ENCODE results near the gene FUZ. TPM values are rescaled to one million over a fixed set of nuclear protein-coding genes. Genes with fewer than 3 reads are reported as not detected.

FUZ gene
- total and polyA plus RNA-seq, 4 donors = 18.4 to 36.8 (median 30.2) TPM

DNA sequence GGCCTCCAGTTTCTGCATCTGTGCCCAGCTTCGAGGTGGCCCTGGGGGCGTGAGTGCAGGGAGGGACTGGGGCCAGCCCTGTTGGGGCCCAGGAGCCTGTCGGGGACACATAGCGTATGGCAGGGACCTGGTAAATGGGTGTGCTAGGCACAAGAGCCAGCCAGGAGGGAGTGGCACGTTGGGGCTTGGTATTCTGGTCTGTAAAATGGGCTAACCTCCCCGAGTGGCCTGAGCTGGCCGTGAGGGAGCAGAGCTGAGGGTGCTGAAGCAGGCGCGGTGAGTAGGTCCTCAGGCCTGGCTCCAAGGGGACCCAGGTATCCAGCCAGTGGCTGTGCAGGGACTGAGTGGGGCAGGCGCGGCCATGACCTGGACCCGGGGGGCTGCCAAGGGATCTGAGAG lies 42.2 kb upstream of the FUZ start:
- 91 to 92% methylated on average over 12 of the region's 12 CpGs for WGBS, 2 donors
- H3K36me3 ChIP-seq (ENCODE audit: control insufficient read depth in 4 of 4, insufficient read depth in 4 of 4, low read length in 4 of 4) = peaks cover 0 to 49% (median 30%) of the 10 kb centered on the region in 4 donors
- H3K4me1 ChIP-seq (ENCODE audit: control insufficient read depth in 5 of 5, insufficient read depth in 5 of 5, low read length in 5 of 5) = peaks cover 0 to 22% (median 13%) of the 10 kb centered on the region in 5 donors
- DNase-seq = no peak
- H3K27ac ChIP-seq (ENCODE audit: low read depth in 1 of 2, low read length in 1 of 2) = no peak overlapping the region
- no peaks in the 10 kb centered on the region for H3K9me3 ChIP-seq (ENCODE audit: control insufficient read depth in 4 of 4, insufficient read depth in 3 of 4, low read length in 3 of 4)
- H3K27me3 ChIP-seq (ENCODE audit: control insufficient read depth in 3 of 3, insufficient read depth in 3 of 3, low read length in 2 of 3) = no peaks in the 10 kb centered on the region
- no peak for ATAC-seq (ENCODE audit: insufficient read depth, low FRiP score)
- H3K9ac ChIP-seq (ENCODE audit: insufficient read depth in 1 of 2, low read length in 2 of 2) = no peak overlapping the region
- TF ChIP-seq, protein P1, sequence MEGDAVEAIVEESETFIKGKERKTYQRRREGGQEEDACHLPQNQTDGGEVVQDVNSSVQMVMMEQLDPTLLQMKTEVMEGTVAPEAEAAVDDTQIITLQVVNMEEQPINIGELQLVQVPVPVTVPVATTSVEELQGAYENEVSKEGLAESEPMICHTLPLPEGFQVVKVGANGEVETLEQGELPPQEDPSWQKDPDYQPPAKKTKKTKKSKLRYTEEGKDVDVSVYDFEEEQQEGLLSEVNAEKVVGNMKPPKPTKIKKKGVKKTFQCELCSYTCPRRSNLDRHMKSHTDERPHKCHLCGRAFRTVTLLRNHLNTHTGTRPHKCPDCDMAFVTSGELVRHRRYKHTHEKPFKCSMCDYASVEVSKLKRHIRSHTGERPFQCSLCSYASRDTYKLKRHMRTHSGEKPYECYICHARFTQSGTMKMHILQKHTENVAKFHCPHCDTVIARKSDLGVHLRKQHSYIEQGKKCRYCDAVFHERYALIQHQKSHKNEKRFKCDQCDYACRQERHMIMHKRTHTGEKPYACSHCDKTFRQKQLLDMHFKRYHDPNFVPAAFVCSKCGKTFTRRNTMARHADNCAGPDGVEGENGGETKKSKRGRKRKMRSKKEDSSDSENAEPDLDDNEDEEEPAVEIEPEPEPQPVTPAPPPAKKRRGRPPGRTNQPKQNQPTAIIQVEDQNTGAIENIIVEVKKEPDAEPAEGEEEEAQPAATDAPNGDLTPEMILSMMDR (IDR thresholded peaks at IDR 0.05; ENCODE audit: control extremely low read depth, extremely low read depth) = no peak
- H3K4me3 ChIP-seq = no peak overlapping the region

DNA sequence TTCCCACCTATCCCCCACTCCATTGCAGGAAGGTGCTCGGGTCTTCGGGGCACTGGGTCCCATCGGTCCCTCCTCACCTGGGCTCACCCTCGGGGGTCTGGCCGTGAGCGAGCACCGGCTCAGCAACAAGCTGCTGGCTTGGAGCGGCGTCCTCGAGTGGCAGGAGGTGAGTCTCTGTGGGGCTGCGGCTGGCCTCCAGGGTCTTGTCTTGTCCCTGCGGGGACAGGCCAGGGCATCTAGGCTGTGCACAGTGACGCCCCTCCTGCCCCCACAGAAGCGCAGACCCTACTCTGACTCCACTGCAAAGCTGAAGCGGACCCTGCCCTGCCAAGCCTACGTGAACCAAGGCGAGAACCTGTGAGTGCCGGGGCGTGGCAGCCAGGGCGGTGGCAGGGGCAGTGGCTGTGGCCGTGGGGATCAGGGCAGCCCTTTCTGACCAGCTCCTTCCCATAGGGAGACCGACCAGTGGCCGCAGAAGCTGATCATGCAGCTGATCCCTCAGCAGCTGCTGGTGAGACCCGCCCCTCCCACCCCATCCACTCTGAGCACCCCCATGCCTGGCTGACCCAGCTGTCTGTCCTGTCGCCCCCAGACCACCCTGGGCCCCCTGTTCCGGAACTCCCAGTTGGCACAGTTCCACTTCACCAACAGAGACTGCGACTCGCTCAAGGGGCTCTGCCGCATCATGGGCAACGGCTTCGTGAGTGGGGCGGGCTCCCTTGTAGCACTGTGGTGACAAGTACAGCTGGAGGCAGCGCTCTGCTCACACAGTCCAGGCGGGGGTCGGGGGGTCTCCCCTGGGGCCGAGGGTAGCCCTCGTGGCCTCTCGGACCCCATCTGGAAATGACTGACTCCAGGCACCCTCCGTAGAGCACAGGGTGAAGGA lies 41.5 kb upstream of the FUZ start:
- H3K9me3 ChIP-seq (ENCODE audit: control insufficient read depth in 4 of 4, insufficient read depth in 3 of 4, low read length in 3 of 4) = peaks cover 0 to 3% (median 0%) of the 10 kb centered on the region in 4 donors
- DNase-seq = no peak
- TF ChIP-seq, protein P1 (IDR thresholded peaks at IDR 0.05; ENCODE audit: control extremely low read depth, extremely low read depth) = no peak
- no peak for ATAC-seq (ENCODE audit: insufficient read depth, low FRiP score)
- H3K27me3 ChIP-seq (ENCODE audit: control insufficient read depth in 3 of 3, insufficient read depth in 3 of 3, low read length in 2 of 3) = no peaks in the 10 kb centered on the region
- peaks cover 0 to 42% (median 31%) of the 10 kb centered on the region in 4 donors for H3K36me3 ChIP-seq (ENCODE audit: control insufficient read depth in 4 of 4, insufficient read depth in 4 of 4, low read length in 4 of 4)
- H3K9ac ChIP-seq (ENCODE audit: insufficient read depth in 1 of 2, low read length in 2 of 2) = no peak overlapping the region
- H3K27ac ChIP-seq (ENCODE audit: low read depth in 1 of 2, low read length in 1 of 2) = no peak overlapping the region
- H3K4me3 ChIP-seq = no peak overlapping the region
- 90 to 92% methylated on average over 36 to 39 of the region's 39 CpGs for WGBS, 2 donors
- H3K4me1 ChIP-seq (ENCODE audit: control insufficient read depth in 5 of 5, insufficient read depth in 5 of 5, low read length in 5 of 5) = peaks cover 0 to 22% (median 13%) of the 10 kb centered on the region in 5 donors

DNA sequence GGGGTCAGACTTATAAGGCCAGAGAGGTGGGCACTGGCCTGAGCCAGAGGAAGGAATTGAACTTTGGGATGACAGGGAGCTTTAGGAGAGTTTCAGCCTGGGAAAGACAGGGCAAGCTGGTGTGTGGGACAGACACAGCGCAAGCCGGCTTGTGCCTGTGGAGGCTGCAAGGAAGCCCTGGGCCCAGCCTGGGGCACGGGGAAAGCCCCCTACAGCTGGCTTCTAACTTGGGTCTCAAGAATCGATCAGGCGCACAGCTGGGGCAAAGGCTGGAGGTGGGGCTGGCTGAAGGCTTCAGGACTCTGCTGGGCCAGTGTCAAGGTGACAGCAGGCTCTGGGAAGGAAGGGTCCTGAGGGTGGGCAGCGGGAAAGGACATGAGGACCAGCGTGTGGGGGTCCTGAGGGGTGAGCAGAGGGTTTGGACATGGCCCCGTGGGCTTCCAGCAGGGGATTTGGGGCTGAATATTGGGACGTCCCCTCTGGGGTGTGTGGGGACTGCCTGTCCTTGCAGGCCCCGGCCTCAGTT lies 40.8 kb upstream of the FUZ start:
- TF ChIP-seq, protein P1 (IDR thresholded peaks at IDR 0.05; ENCODE audit: control extremely low read depth, extremely low read depth) = no peak
- Histone ChIP-seq H3K4me3 (no peak overlapping the region), H3K4me1 (ENCODE audit: control insufficient read depth in 5 of 5, insufficient read depth in 5 of 5, low read length in 5 of 5) (peaks cover 0 to 22% (median 13%) of the 10 kb centered on the region in 5 donors), H3K27me3 (ENCODE audit: control insufficient read depth in 3 of 3, insufficient read depth in 3 of 3, low read length in 2 of 3) (no peaks in the 10 kb centered on the region), H3K9me3 (ENCODE audit: control insufficient read depth in 4 of 4, insufficient read depth in 3 of 4, low read length in 3 of 4) (peaks cover 0 to 8% (median under 1%) of the 10 kb centered on the region in 4 donors), H3K36me3 (ENCODE audit: control insufficient read depth in 4 of 4, insufficient read depth in 4 of 4, low read length in 4 of 4) (peaks cover 0 to 38% (median 31%) of the 10 kb centered on the region in 4 donors), H3K27ac (ENCODE audit: low read depth in 1 of 2, low read length in 1 of 2) (no peak overlapping the region), H3K9ac (ENCODE audit: insufficient read depth in 1 of 2, low read length in 2 of 2) (no peak overlapping the region)
- DNase-seq (no peak), ATAC-seq (ENCODE audit: insufficient read depth, low FRiP score) (no peak)
- WGBS, 2 donors = 87 to 95% methylated on average over 10 of the region's 10 CpGs
